ENCODE measurements around the gene WBP1.

WBP1 gene

GRCh38 chr2:74423231-74424095, 34.8 kb upstream of the WBP1 start:
- DNase-seq: no peak
- H3K9me3 ChIP-seq (ENCODE audit: insufficient read depth, low read length, severe bottlenecking): no peaks in the 10 kb centered on the region
- H2AFZ ChIP-seq (ENCODE audit: low read depth, low read length): no peak overlapping the region
- no peak overlapping the region for H3K4me3 ChIP-seq (ENCODE audit: low read depth in 1 of 2, low read length in 2 of 2)
- H3K79me2 ChIP-seq (ENCODE audit: insufficient read depth, low read length): peaks cover 12% of the 10 kb centered on the region
- H3K9ac ChIP-seq (ENCODE audit: low read depth, low read length): peak overlapping the region; percentile 11; the same call in 1 of the 2 replicates
- no peak for ATAC-seq (ENCODE audit: insufficient read depth, low read depth)
- H3K36me3 ChIP-seq (ENCODE audit: insufficient read depth, low read length): peaks cover 42% of the 10 kb centered on the region
- H3K27me3 ChIP-seq (ENCODE audit: insufficient read depth, low read length, poor library complexity): no peaks in the 10 kb centered on the region
- no peak overlapping the region for H3K27ac ChIP-seq (ENCODE audit: low read length)
- no peaks in the 10 kb centered on the region for H4K20me1 ChIP-seq (ENCODE audit: insufficient read depth, low read length)
- TF ChIP-seq, protein P1, sequence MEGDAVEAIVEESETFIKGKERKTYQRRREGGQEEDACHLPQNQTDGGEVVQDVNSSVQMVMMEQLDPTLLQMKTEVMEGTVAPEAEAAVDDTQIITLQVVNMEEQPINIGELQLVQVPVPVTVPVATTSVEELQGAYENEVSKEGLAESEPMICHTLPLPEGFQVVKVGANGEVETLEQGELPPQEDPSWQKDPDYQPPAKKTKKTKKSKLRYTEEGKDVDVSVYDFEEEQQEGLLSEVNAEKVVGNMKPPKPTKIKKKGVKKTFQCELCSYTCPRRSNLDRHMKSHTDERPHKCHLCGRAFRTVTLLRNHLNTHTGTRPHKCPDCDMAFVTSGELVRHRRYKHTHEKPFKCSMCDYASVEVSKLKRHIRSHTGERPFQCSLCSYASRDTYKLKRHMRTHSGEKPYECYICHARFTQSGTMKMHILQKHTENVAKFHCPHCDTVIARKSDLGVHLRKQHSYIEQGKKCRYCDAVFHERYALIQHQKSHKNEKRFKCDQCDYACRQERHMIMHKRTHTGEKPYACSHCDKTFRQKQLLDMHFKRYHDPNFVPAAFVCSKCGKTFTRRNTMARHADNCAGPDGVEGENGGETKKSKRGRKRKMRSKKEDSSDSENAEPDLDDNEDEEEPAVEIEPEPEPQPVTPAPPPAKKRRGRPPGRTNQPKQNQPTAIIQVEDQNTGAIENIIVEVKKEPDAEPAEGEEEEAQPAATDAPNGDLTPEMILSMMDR (IDR thresholded peaks at IDR 0.05; ENCODE audit: borderline replicate concordance, extremely low read depth, low read length, poor library complexity, severe bottlenecking): no peak
- H3K4me2 ChIP-seq (ENCODE audit: insufficient read depth, low read length): peak overlapping the region; percentile 100
- H3K4me1 ChIP-seq (ENCODE audit: insufficient read depth, low read length): peaks cover 32% of the 10 kb centered on the region

- Histone ChIP-seq H3K4me3 (ENCODE audit: low read depth in 1 of 2, low read length in 2 of 2) (no peak overlapping the region), H3K4me2 (ENCODE audit: insufficient read depth, low read length) (no peak overlapping the region), H3K27ac (ENCODE audit: low read length) (no peak overlapping the region), H3K36me3 (ENCODE audit: insufficient read depth, low read length) (peaks cover 51% of the 10 kb centered on the region), H3K27me3 (ENCODE audit: insufficient read depth, low read length, poor library complexity) (no peaks in the 10 kb centered on the region), H3K9ac (ENCODE audit: low read depth, low read length) (no peak overlapping the region), H3K4me1 (ENCODE audit: insufficient read depth, low read length) (peaks cover 32% of the 10 kb centered on the region), H3K79me2 (ENCODE audit: insufficient read depth, low read length) (peaks cover 12% of the 10 kb centered on the region), H4K20me1 (ENCODE audit: insufficient read depth, low read length) (no peaks in the 10 kb centered on the region), H2AFZ (ENCODE audit: low read depth, low read length) (no peak overlapping the region), H3K9me3 (ENCODE audit: insufficient read depth, low read length, severe bottlenecking) (no peaks in the 10 kb centered on the region)
- no peak for TF ChIP-seq EZH2 (IDR thresholded peaks at IDR 0.05; ENCODE audit: borderline replicate concordance, low read depth, low read length, severe bottlenecking)
- DNase-seq (no peak), ATAC-seq (ENCODE audit: insufficient read depth, low read depth) (no peak)
These were observed 33.9 kb upstream of the WBP1 start for GRCh38 chr2:74424139-74424992.

- H3K4me2 ChIP-seq (ENCODE audit: insufficient read depth, low read length): no peak overlapping the region
- peaks cover 32% of the 10 kb centered on the region for H3K4me1 ChIP-seq (ENCODE audit: insufficient read depth, low read length)
- H3K4me3 ChIP-seq (ENCODE audit: low read depth in 1 of 2, low read length in 2 of 2): no peak overlapping the region
- H3K9me3 ChIP-seq (ENCODE audit: insufficient read depth, low read length, severe bottlenecking): no peaks in the 10 kb centered on the region
- H2AFZ ChIP-seq (ENCODE audit: low read depth, low read length): no peak overlapping the region
- peaks cover 12% of the 10 kb centered on the region for H3K79me2 ChIP-seq (ENCODE audit: insufficient read depth, low read length)
- peaks cover 57% of the 10 kb centered on the region for H3K36me3 ChIP-seq (ENCODE audit: insufficient read depth, low read length)
- ATAC-seq (ENCODE audit: insufficient read depth, low read depth): no peak
- no peaks in the 10 kb centered on the region for H3K27me3 ChIP-seq (ENCODE audit: insufficient read depth, low read length, poor library complexity)
- H4K20me1 ChIP-seq (ENCODE audit: insufficient read depth, low read length): no peaks in the 10 kb centered on the region
- no peak for DNase-seq
- H3K27ac ChIP-seq (ENCODE audit: low read length): no peak overlapping the region
- no peak overlapping the region for H3K9ac ChIP-seq (ENCODE audit: low read depth, low read length)
- TF ChIP-seq, protein P1 (IDR thresholded peaks at IDR 0.05; ENCODE audit: borderline replicate concordance, extremely low read depth, low read length, poor library complexity, severe bottlenecking): no peak
- TF ChIP-seq EZH2 (IDR thresholded peaks at IDR 0.05; ENCODE audit: borderline replicate concordance, low read depth, low read length, severe bottlenecking): no peak
These were observed 33.2 kb upstream of the WBP1 start for GRCh38 chr2:74424995-74425406.

DNA sequence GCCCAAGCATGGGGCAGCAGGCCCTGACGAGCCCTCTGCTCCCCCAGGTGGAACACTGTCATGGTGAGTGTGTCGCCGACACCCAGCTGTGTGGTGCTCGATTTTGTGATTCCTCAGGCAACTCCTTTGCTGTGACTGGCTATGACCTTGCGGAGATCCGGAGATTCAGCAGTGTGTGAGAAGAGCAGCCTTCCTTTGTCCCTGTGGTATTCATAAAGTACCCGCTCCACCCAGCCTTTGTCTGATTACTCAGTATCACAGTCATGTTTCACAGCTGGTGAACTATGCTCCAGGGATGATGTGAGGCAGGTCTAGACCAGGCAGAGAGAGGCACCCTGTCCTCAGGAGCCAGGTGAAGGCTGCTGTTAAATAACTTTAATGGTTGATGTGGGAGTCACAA, 32.7 kb upstream of the WBP1 start:
- Histone ChIP-seq H3K9ac (ENCODE audit: low read depth, low read length) (no peak overlapping the region), H3K36me3 (ENCODE audit: insufficient read depth, low read length) (peaks cover 61% of the 10 kb centered on the region), H3K27ac (ENCODE audit: low read length) (no peak overlapping the region), H3K4me1 (ENCODE audit: insufficient read depth, low read length) (peaks cover 28% of the 10 kb centered on the region), H3K9me3 (ENCODE audit: insufficient read depth, low read length, severe bottlenecking) (no peaks in the 10 kb centered on the region), H3K79me2 (ENCODE audit: insufficient read depth, low read length) (peaks cover 12% of the 10 kb centered on the region), H3K27me3 (ENCODE audit: insufficient read depth, low read length, poor library complexity) (no peaks in the 10 kb centered on the region), H4K20me1 (ENCODE audit: insufficient read depth, low read length) (no peaks in the 10 kb centered on the region), H3K4me2 (ENCODE audit: insufficient read depth, low read length) (no peak overlapping the region), H3K4me3 (ENCODE audit: low read depth in 1 of 2, low read length in 2 of 2) (no peak overlapping the region), H2AFZ (ENCODE audit: low read depth, low read length) (no peak overlapping the region)
- no peak for DNase-seq
- ATAC-seq (ENCODE audit: insufficient read depth, low read depth): no peak
- TF ChIP-seq, protein P1 (IDR thresholded peaks at IDR 0.05; ENCODE audit: borderline replicate concordance, extremely low read depth, low read length, poor library complexity, severe bottlenecking): no peak
